ENCODE data around the gene CNNM2. TPM values are rescaled to one million over a fixed set of nuclear protein-coding genes. Genes with fewer than 3 reads are reported as not detected.
"Not testable (repeated sequence)": the region's sequence is repeated elsewhere in the genome, so short reads cannot be mapped to it uniquely, and the experiment has no call there.

CNNM2 gene
- total RNA-seq, 1 experiment from 2014 or later = 16.1 TPM

- intact Hi-C loops (cut with micrococcal nuclease; ENCODE audit: unreplicated experiment) = no loop called here
- Mint-ChIP-seq H3K36me3 (ENCODE audit: insufficient read depth, unreplicated experiment) (no peaks in the 10 kb centered on the region), H3K4me1 (ENCODE audit: low read depth, unreplicated experiment) (no peaks in the 10 kb centered on the region), H3K27ac (ENCODE audit: unreplicated experiment) (no peak overlapping the region), H3K27me3 (ENCODE audit: insufficient read depth, unreplicated experiment) (no peaks in the 10 kb centered on the region), H3K9me3 (ENCODE audit: unreplicated experiment) (no peaks in the 10 kb centered on the region), H3K4me3 (ENCODE audit: unreplicated experiment) (no peak overlapping the region)
- TF ChIP-seq CTCF (IDR thresholded peaks at IDR 0.05; ENCODE audit: insufficient read depth in 1 of 2, low read depth in 1 of 2, low read length in 1 of 2, severe bottlenecking in 1 of 2, unreplicated experiment in 1 of 2) = no peak
- 0 out of 2 replicates have a peak, but pooled peaks cover 1% of the 10 kb centered on the region for H3K36me3 ChIP-seq (ENCODE audit: control insufficient read depth, insufficient read depth, low read length)
- no peaks in the 10 kb centered on the region for H3K27me3 ChIP-seq (replicated peaks; ENCODE audit: control insufficient read depth, insufficient read depth, low read length)
- ChIA-PET POLR2A (no interaction called here), CTCF (interaction anchor here (0.5 to 1.3 kb wide), 2 partner anchors 143 to 149 kb away, joined by 5 to 9 read pairs; partner anchors contain the start of gene CNNM2)
- no TSS peak for BruUV-seq (replicated peaks)
- H3K9me3 ChIP-seq = no peaks in the 10 kb centered on the region
- DNase-seq = no peak
- H3K4me3 ChIP-seq (ENCODE audit: low read depth, low read length) = no peak overlapping the region
- peaks cover 3% of the 10 kb centered on the region; the same call in 1 of the 2 replicates for H3K4me1 ChIP-seq
Observed at GRCh38 chr10:103066141-103067098, 148.3 kb downstream of the CNNM2 start.

- POLR2A ChIA-PET; intact Hi-C loops (cut with micrococcal nuclease; ENCODE audit: unreplicated experiment): not testable (repeated sequence)
Observed at GRCh38 chr10:103067099-103067477, 149.0 kb downstream of the CNNM2 start.

GRCh38 chr10:103067484-103067883, 149.4 kb downstream of the CNNM2 start:
- H3K4me1 Mint-ChIP-seq (ENCODE audit: low read depth, unreplicated experiment) = no peaks in the 10 kb centered on the region
- TF ChIP-seq CTCF (IDR thresholded peaks at IDR 0.05; ENCODE audit: insufficient read depth in 1 of 2, low read depth in 1 of 2, low read length in 1 of 2, severe bottlenecking in 1 of 2, unreplicated experiment in 1 of 2) = no peak
- CTCF ChIA-PET = interaction anchor here (1.3 to 3.0 kb wide), 2 partner anchors 150 kb away, joined by 9 to 20 read pairs; partner anchors contain the start of gene CNNM2
- no peaks in the 10 kb centered on the region for H3K27me3 ChIP-seq (replicated peaks; ENCODE audit: control insufficient read depth, insufficient read depth, low read length)
- 0 out of 2 replicates have a peak, but pooled peaks cover 1% of the 10 kb centered on the region for H3K36me3 ChIP-seq (ENCODE audit: control insufficient read depth, insufficient read depth, low read length)
- peaks cover 3% of the 10 kb centered on the region; the same call in 1 of the 2 replicates for H3K4me1 ChIP-seq
- POLR2A ChIA-PET = no interaction called here
- BruUV-seq (replicated peaks) = no TSS peak
- no peaks in the 10 kb centered on the region for H3K9me3 ChIP-seq
- no peaks in the 10 kb centered on the region for H3K27me3 Mint-ChIP-seq (ENCODE audit: insufficient read depth, unreplicated experiment)
- H3K9me3 Mint-ChIP-seq (ENCODE audit: unreplicated experiment) = no peaks in the 10 kb centered on the region
- no peak overlapping the region for H3K4me3 Mint-ChIP-seq (ENCODE audit: unreplicated experiment)
- no peaks in the 10 kb centered on the region for H3K36me3 Mint-ChIP-seq (ENCODE audit: insufficient read depth, unreplicated experiment)
- intact Hi-C loops (cut with micrococcal nuclease; ENCODE audit: unreplicated experiment) = no loop called here
- no peak overlapping the region for H3K27ac Mint-ChIP-seq (ENCODE audit: unreplicated experiment)
- no peak overlapping the region for H3K4me3 ChIP-seq (ENCODE audit: low read depth, low read length)
- DNase-seq = no peak

More at GRCh38 chr10:103067099-103067477, 149.0 kb downstream of the CNNM2 start:
- not testable (repeated sequence) for H3K36me3 ChIP-seq (ENCODE audit: control insufficient read depth, insufficient read depth, low read length); H3K9me3 Mint-ChIP-seq (ENCODE audit: unreplicated experiment); H3K27ac Mint-ChIP-seq (ENCODE audit: unreplicated experiment); H3K4me3 ChIP-seq (ENCODE audit: low read depth, low read length); H3K36me3 Mint-ChIP-seq (ENCODE audit: insufficient read depth, unreplicated experiment); H3K27me3 Mint-ChIP-seq (ENCODE audit: insufficient read depth, unreplicated experiment); H3K9me3 ChIP-seq; BruUV-seq (replicated peaks); H3K4me1 Mint-ChIP-seq (ENCODE audit: low read depth, unreplicated experiment); H3K4me3 Mint-ChIP-seq (ENCODE audit: unreplicated experiment); H3K27me3 ChIP-seq (replicated peaks; ENCODE audit: control insufficient read depth, insufficient read depth, low read length); DNase-seq; H3K4me1 ChIP-seq
- CTCF ChIA-PET = interaction anchor here (1.3 kb wide), 1 partner anchor 149 kb away, joined by 9 read pairs; the partner anchor contains the start of gene CNNM2
